ENCODE data around the gene C1S. TPM values are rescaled to one million over a fixed set of nuclear protein-coding genes. Genes with fewer than 3 reads are reported as not detected.

C1S gene
- total and polyA plus RNA-seq, 2 donors (not counting 1 experiment from before 2014, with no cell fraction given): 0.21 to 0.64 TPM

- Mint-ChIP-seq H3K27ac (no peak overlapping the region), H3K9me3 (ENCODE audit: insufficient read depth) (no peaks in the 10 kb centered on the region), H3K27me3 (peaks cover 4% of the 10 kb centered on the region), H3K4me1 (peaks cover 9% of the 10 kb centered on the region), H3K4me3 (no peak overlapping the region)
- Histone ChIP-seq H3K9me3 (ENCODE audit: control extremely low read depth in 1 of 3, control insufficient read depth in 2 of 3, insufficient read depth in 1 of 3, low read length in 2 of 3) (no peaks in the 10 kb centered on the region), H3K4me2 (replicated peaks; ENCODE audit: low read depth, low read length, poor library complexity, severe bottlenecking) (no peak overlapping the region), H2AFZ (ENCODE audit: insufficient read depth, low read depth, low read length, poor library complexity, severe bottlenecking) (no peak overlapping the region), H3K79me2 (ENCODE audit: control insufficient read depth, insufficient read depth, low read length) (no peaks in the 10 kb centered on the region), H3K4me1 (ENCODE audit: control insufficient read depth in 2 of 2, insufficient read depth in 2 of 2, low read length in 2 of 2) (peaks cover 0 to 12% of the 10 kb centered on the region in 2 donors), H3K27me3 (replicated peaks in 1 of 4; ENCODE audit: control extremely low read depth in 1 of 4, control insufficient read depth in 3 of 4, insufficient read depth in 4 of 4, low read length in 3 of 4) (peaks cover 0 to 3% (median 0%) of the 10 kb centered on the region in 4 experiments), H3K4me3 (ENCODE audit: control extremely low read depth in 1 of 5, extremely low read depth in 1 of 5, insufficient read depth in 1 of 5, low read depth in 2 of 5, low read length in 4 of 5) (no peak overlapping the region), H3K27ac (ENCODE audit: low read length in 2 of 2) (no peak overlapping the region), H3K9ac (ENCODE audit: low read length) (no peak overlapping the region), H3K36me3 (replicated peaks in 1 of 2; ENCODE audit: control extremely low read depth in 1 of 2, control insufficient read depth in 1 of 2, extremely low read depth in 1 of 2, insufficient read depth in 2 of 2, low read length in 1 of 2) (no peaks in the 10 kb centered on the region), H4K20me1 (ENCODE audit: control insufficient read depth, insufficient read depth, low read length, poor library complexity, severe bottlenecking) (no peaks in the 10 kb centered on the region)
- WGBS (ENCODE audit: insufficient coverage): 88% methylated on average over 12 of the region's 16 CpGs
- intact Hi-C loops (cut with micrococcal nuclease): loop anchor here (5.0 kb wide), 1 partner anchor 73 kb away; the partner anchor contains the start of gene LPCAT3
- ATAC-seq (ENCODE audit: low read depth): no peak
- TF ChIP-seq EZH2 (IDR thresholded peaks at IDR 0.05; ENCODE audit: borderline replicate concordance, insufficient read depth, low read depth, low read length, poor library complexity, severe bottlenecking): no peak
- TF ChIP-seq CTCF (IDR thresholded peaks at IDR 0.05): no peak
- DNase-seq: no peak
- CTCF ChIA-PET: interaction anchor here (0.6 to 2.7 kb wide), 10 partner anchors 17 to 221 kb away, joined by 3 to 12 read pairs (median 3); partner anchors contain the start of genes C12orf57, LPCAT3 and RNU7-1
- POLR2A ChIA-PET: no interaction called here
Measured at GRCh38 chr12:7090222-7090998, 29.9 kb downstream of the C1S start.

- ATAC-seq (ENCODE audit: low read depth) (no peak), DNase-seq (no peak)
- no peaks in the 10 kb centered on the region for H3K9me3 Mint-ChIP-seq (ENCODE audit: insufficient read depth)
- no peaks in the 10 kb centered on the region for H3K9me3 ChIP-seq (ENCODE audit: control extremely low read depth in 1 of 3, control insufficient read depth in 2 of 3, insufficient read depth in 1 of 3, low read length in 2 of 3)
- TF ChIP-seq CTCF (IDR thresholded peaks at IDR 0.05): no peak
- no peak overlapping the region for H3K4me3 ChIP-seq (ENCODE audit: control extremely low read depth in 1 of 5, extremely low read depth in 1 of 5, insufficient read depth in 1 of 5, low read depth in 2 of 5, low read length in 4 of 5)
- H2AFZ ChIP-seq (ENCODE audit: insufficient read depth, low read depth, low read length, poor library complexity, severe bottlenecking): no peak overlapping the region
- ChIA-PET CTCF (interaction anchor here (0.5 to 2.7 kb wide), 9 partner anchors 16 to 221 kb away, joined by 3 to 12 read pairs (median 3); partner anchors contain the start of genes C12orf57, LPCAT3 and RNU7-1), POLR2A (interaction anchor here (0.6 kb wide), 1 partner anchor 50 kb away, joined by 4 read pairs; no protein-coding TSS in a partner anchor)
- peaks cover 4% of the 10 kb centered on the region for H3K27me3 Mint-ChIP-seq
- peaks cover 0 to 12% of the 10 kb centered on the region in 2 donors for H3K4me1 ChIP-seq (ENCODE audit: control insufficient read depth in 2 of 2, insufficient read depth in 2 of 2, low read length in 2 of 2)
- no peaks in the 10 kb centered on the region for H3K36me3 ChIP-seq (replicated peaks in 1 of 2; ENCODE audit: control extremely low read depth in 1 of 2, control insufficient read depth in 1 of 2, extremely low read depth in 1 of 2, insufficient read depth in 2 of 2, low read length in 1 of 2)
- 100% methylated on average over 2 of the region's 7 CpGs for WGBS (ENCODE audit: insufficient coverage)
- H3K27ac ChIP-seq (ENCODE audit: low read length in 2 of 2): no peak overlapping the region
- H3K4me1 Mint-ChIP-seq: peaks cover 9% of the 10 kb centered on the region
- H3K27me3 ChIP-seq (replicated peaks in 1 of 4; ENCODE audit: control extremely low read depth in 1 of 4, control insufficient read depth in 3 of 4, insufficient read depth in 4 of 4, low read length in 3 of 4): peaks cover 0 to 3% (median 0%) of the 10 kb centered on the region in 4 experiments
- H3K79me2 ChIP-seq (ENCODE audit: control insufficient read depth, insufficient read depth, low read length): no peaks in the 10 kb centered on the region
- no peak overlapping the region for H3K4me3 Mint-ChIP-seq
- H3K27ac Mint-ChIP-seq: no peak overlapping the region
- intact Hi-C loops (cut with micrococcal nuclease): loop anchor here (5.0 kb wide), 1 partner anchor 74 kb away; the partner anchor contains the start of gene LPCAT3
- no peak overlapping the region for H3K4me2 ChIP-seq (replicated peaks; ENCODE audit: low read depth, low read length, poor library complexity, severe bottlenecking)
- H3K9ac ChIP-seq (ENCODE audit: low read length): no peak overlapping the region
- no peaks in the 10 kb centered on the region for H4K20me1 ChIP-seq (ENCODE audit: control insufficient read depth, insufficient read depth, low read length, poor library complexity, severe bottlenecking)
Measured at GRCh38 chr12:7091171-7091570, 30.7 kb downstream of the C1S start.
